ENCODE measurements around the gene CLMP.

Gene CLMP

GRCh38 chr11:123231777-123232176, 36.7 kb upstream of the CLMP start:
- ATAC-seq: peak; percentile 81
- TF ChIP-seq SNAI2 (CRISPR knock-in tag; IDR thresholded peaks at IDR 0.05) (no peak), CSRNP3 (CRISPR knock-in tag; IDR thresholded peaks at IDR 0.05) (no peak), ISL1 (CRISPR knock-in tag; IDR thresholded peaks at IDR 0.05) (peak; percentile 80), PATZ1 (CRISPR knock-in tag; IDR thresholded peaks at IDR 0.05; ENCODE audit: borderline replicate concordance) (no peak), GLIS3 (CRISPR knock-in tag; IDR thresholded peaks at IDR 0.05) (peak; percentile 80; the same call in 1 of the 2 replicates), CREB5 (CRISPR knock-in tag; IDR thresholded peaks at IDR 0.05; ENCODE audit: low read depth) (no peak), CSDC2 (CRISPR knock-in tag; IDR thresholded peaks at IDR 0.05) (0 out of 2 replicates have a peak, but pooled peaks have one; percentile 31), ZNF70 (CRISPR knock-in tag; IDR thresholded peaks at IDR 0.05) (no peak), ARNTL (CRISPR knock-in tag; IDR thresholded peaks at IDR 0.05; ENCODE audit: borderline replicate concordance, low read depth) (no peak), ZC3H10 (CRISPR knock-in tag; IDR thresholded peaks at IDR 0.05) (no peak), TOX (CRISPR knock-in tag; IDR thresholded peaks at IDR 0.05; ENCODE audit: borderline replicate concordance) (0 out of 2 replicates have a peak, but pooled peaks have one; percentile 13), RARB (CRISPR knock-in tag; IDR thresholded peaks at IDR 0.05) (no peak)

GRCh38 chr11:123231256-123231655, 36.2 kb upstream of the CLMP start:
- TF ChIP-seq ZNF70 (CRISPR knock-in tag; IDR thresholded peaks at IDR 0.05) (no peak), RARB (CRISPR knock-in tag; IDR thresholded peaks at IDR 0.05) (no peak), ZFP30 (CRISPR knock-in tag; IDR thresholded peaks at IDR 0.05) (no peak), POU6F1 (CRISPR knock-in tag; IDR thresholded peaks at IDR 0.05; ENCODE audit: borderline replicate concordance, low read depth) (no peak), ZFP3 (CRISPR knock-in tag; IDR thresholded peaks at IDR 0.05) (no peak), TOX (CRISPR knock-in tag; IDR thresholded peaks at IDR 0.05; ENCODE audit: borderline replicate concordance) (no peak)
- peak; percentile 77 for ATAC-seq

GRCh38 chr11:123230346-123230745, 35.3 kb upstream of the CLMP start:
- TF ChIP-seq ARNTL (CRISPR knock-in tag; IDR thresholded peaks at IDR 0.05; ENCODE audit: borderline replicate concordance, low read depth) (no peak), OSR1 (CRISPR knock-in tag; IDR thresholded peaks at IDR 0.05) (no peak), TSHZ2 (CRISPR knock-in tag; IDR thresholded peaks at IDR 0.05) (no peak), PPARA (CRISPR knock-in tag; IDR thresholded peaks at IDR 0.05; ENCODE audit: borderline replicate concordance) (no peak), TOX (CRISPR knock-in tag; IDR thresholded peaks at IDR 0.05; ENCODE audit: borderline replicate concordance) (no peak), PATZ1 (CRISPR knock-in tag; IDR thresholded peaks at IDR 0.05; ENCODE audit: borderline replicate concordance) (no peak)
- ATAC-seq: no peak

Measured in SK-N-SH treated with all-trans-retinoic acid at 6 μM for 48 hours (cell line).